ENCODE results near the gene SRR. TPM values are rescaled to one million over a fixed set of nuclear protein-coding genes. Genes with fewer than 3 reads are reported as not detected.

Gene SRR
- total and polyA plus RNA-seq, 2 donors (not counting 3 experiments of a cell fraction or from before 2014, with no cell fraction given) = 13.7 to 20.1 TPM

- no TSS peak for BruUV-seq (replicated peaks)
- no peak overlapping the region for H2AFZ ChIP-seq (ENCODE audit: low read depth, low read length)
- H3K4me3 ChIP-seq (replicated peaks in 1 of 3; ENCODE audit: insufficient read depth in 1 of 3, low read depth in 1 of 3, low read length in 3 of 3) = no peak overlapping the region
- H4K20me1 ChIP-seq (replicated peaks; ENCODE audit: control insufficient read depth, extremely low read depth, insufficient read depth, low read length) = no peaks in the 10 kb centered on the region
- no peaks in the 10 kb centered on the region for H3K4me1 ChIP-seq (ENCODE audit: control insufficient read depth, extremely low read depth, insufficient read depth, low read length)
- no peaks in the 10 kb centered on the region for H3K27me3 ChIP-seq (ENCODE audit: control insufficient read depth in 2 of 2, insufficient read depth in 2 of 2, low read length in 2 of 2)
- no peak overlapping the region for H3K27ac ChIP-seq (ENCODE audit: insufficient read depth, low read depth, low read length)
- FAIRE-seq (no peak), DNase-seq (ENCODE audit: low read depth, low spot score) (no peak)
- H3K4me2 ChIP-seq (ENCODE audit: insufficient read depth, low read length) = no peak overlapping the region
- dilution Hi-C loops (cut with MboI; ENCODE audit: extremely low pct_ligation_motif_present, low sequenced_read_pairs) = no loop called here
- TF ChIP-seq, protein P1, sequence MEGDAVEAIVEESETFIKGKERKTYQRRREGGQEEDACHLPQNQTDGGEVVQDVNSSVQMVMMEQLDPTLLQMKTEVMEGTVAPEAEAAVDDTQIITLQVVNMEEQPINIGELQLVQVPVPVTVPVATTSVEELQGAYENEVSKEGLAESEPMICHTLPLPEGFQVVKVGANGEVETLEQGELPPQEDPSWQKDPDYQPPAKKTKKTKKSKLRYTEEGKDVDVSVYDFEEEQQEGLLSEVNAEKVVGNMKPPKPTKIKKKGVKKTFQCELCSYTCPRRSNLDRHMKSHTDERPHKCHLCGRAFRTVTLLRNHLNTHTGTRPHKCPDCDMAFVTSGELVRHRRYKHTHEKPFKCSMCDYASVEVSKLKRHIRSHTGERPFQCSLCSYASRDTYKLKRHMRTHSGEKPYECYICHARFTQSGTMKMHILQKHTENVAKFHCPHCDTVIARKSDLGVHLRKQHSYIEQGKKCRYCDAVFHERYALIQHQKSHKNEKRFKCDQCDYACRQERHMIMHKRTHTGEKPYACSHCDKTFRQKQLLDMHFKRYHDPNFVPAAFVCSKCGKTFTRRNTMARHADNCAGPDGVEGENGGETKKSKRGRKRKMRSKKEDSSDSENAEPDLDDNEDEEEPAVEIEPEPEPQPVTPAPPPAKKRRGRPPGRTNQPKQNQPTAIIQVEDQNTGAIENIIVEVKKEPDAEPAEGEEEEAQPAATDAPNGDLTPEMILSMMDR (IDR thresholded peaks at IDR 0.05; ENCODE audit: extremely low read depth in 1 of 2, insufficient read depth in 1 of 2, low read depth in 1 of 2, low read length in 2 of 2) = no peak
- TF ChIP-seq MAX (IDR thresholded peaks at IDR 0.05; ENCODE audit: insufficient read depth, insufficient read length) (no peak), MYC (IDR thresholded peaks at IDR 0.05; ENCODE audit: low read depth, low read length) (no peak), EZH2 (IDR thresholded peaks at IDR 0.05; ENCODE audit: borderline replicate concordance, low read depth, low read length, severe bottlenecking) (no peak), GATA2 (IDR thresholded peaks at IDR 0.05; ENCODE audit: insufficient read depth, insufficient read length, low read depth, low read length) (no peak), JUN (IDR thresholded peaks at IDR 0.05; ENCODE audit: borderline replicate concordance, insufficient read depth, insufficient read length, low read depth) (no peak), FOS (IDR thresholded peaks at IDR 0.05; ENCODE audit: borderline replicate concordance, insufficient read depth, low read length) (no peak), POLR2A (IDR thresholded peaks at IDR 0.05; ENCODE audit: low read depth, low read length) (no peak), POLR2AphosphoS5 (IDR thresholded peaks at IDR 0.05; ENCODE audit: insufficient read depth, low read depth, low read length) (no peak)
- no peaks in the 10 kb centered on the region for H3K9me3 ChIP-seq (replicated peaks; ENCODE audit: control insufficient read depth, insufficient read depth, low read length)
- ChIA-PET CTCF (interaction anchor here (0.9 to 4.6 kb wide), 5 partner anchors 13 to 65 kb away, joined by 3 to 42 read pairs (median 4); partner anchors contain the start of genes SGSM2 and TSR1), POLR2A (no interaction called here)
- H3K9ac ChIP-seq (replicated peaks; ENCODE audit: extremely low read depth, insufficient read depth, low read length) = no peak overlapping the region
- peaks cover 0 to 1% of the 10 kb centered on the region in 2 experiments for H3K36me3 ChIP-seq (ENCODE audit: control insufficient read depth in 2 of 2, extremely low read depth in 1 of 2, insufficient read depth in 2 of 2, low read length in 2 of 2)
- no peaks in the 10 kb centered on the region for H3K79me2 ChIP-seq (ENCODE audit: control insufficient read depth, insufficient read depth, low read length)
- intact Hi-C loops (cut with micrococcal nuclease) = no loop called here
- H3K9me1 ChIP-seq (replicated peaks; ENCODE audit: control insufficient read depth, extremely low read depth, insufficient read depth, low read length) = no peaks in the 10 kb centered on the region
These were observed 47.5 kb downstream of the SRR start for GRCh38 chr17:2351269-2351668.

Measured in endothelial cell of umbilical vein (primary cell).